ENCODE measurements around the gene ZDHHC14. TPM values are rescaled to one million over a fixed set of nuclear protein-coding genes. Genes with fewer than 3 reads are reported as not detected.

The ZDHHC14 gene
- total RNA-seq, 2 donors from 2014 or later = 3.6 to 5.2 TPM

DNA sequence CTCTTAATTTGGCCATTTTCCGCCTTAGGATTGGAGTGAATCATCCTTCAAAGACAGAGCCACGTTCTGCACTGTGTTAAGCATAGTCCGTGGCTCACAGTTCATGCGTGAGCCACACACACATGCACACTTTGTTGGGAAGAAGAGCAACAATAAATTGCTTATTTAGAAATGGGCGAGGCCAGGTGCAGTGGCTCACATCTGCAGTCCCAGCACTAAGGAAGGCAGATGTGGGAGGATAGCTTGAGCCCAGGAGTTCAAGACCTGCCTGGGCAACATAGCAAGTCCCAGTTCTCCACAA lies 131.3 kb downstream of the ZDHHC14 start:
- H3K9me3 ChIP-seq (ENCODE audit: control insufficient read depth, low read length, poor library complexity, severe bottlenecking) = no peaks in the 10 kb centered on the region
- ATAC-seq = no peak
- no peak overlapping the region for H3K27ac Mint-ChIP-seq
- no peak overlapping the region for H3K4me3 Mint-ChIP-seq
- peaks cover 12% of the 10 kb centered on the region for H3K4me1 Mint-ChIP-seq
- H3K27me3 Mint-ChIP-seq = no peaks in the 10 kb centered on the region
- H3K36me3 Mint-ChIP-seq (ENCODE audit: low read depth) = no peaks in the 10 kb centered on the region
- DNase-seq = no peak

DNA sequence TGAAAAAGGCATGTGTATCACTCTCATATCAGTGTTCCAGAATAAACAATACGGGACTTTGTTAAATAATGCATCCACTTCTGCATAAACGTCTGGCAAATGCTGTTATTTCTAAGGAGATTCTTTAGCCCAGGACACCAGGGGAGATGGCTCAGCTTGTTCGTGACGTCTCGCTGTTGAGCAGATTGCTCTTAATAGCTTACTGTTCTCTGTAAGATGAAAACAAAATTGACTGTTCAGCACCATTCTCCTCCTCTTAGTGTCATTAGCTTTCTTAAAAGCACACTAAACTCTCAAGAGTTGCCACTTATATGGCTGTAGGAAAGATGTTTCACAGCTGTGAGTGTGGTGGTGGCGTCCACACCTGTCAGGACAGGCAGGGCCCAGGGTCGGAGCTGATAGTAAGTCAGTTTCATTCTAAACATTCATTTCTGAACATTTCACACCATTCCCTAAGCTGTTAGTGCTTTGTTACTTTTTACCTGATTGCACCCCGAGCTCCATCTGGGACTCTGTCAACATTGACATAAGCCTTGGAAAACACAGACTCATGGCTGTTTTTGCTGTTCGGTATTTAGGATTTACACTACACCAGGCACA lies 132.1 kb downstream of the ZDHHC14 start:
- H3K9me3 ChIP-seq (ENCODE audit: control insufficient read depth, low read length, poor library complexity, severe bottlenecking) = no peaks in the 10 kb centered on the region
- no peaks in the 10 kb centered on the region for H3K27me3 Mint-ChIP-seq
- H3K36me3 Mint-ChIP-seq (ENCODE audit: low read depth) = no peaks in the 10 kb centered on the region
- peaks cover 12% of the 10 kb centered on the region for H3K4me1 Mint-ChIP-seq
- ATAC-seq = no peak
- no peak overlapping the region for H3K27ac Mint-ChIP-seq
- no peak overlapping the region for H3K4me3 Mint-ChIP-seq
- no peak for DNase-seq

DNA sequence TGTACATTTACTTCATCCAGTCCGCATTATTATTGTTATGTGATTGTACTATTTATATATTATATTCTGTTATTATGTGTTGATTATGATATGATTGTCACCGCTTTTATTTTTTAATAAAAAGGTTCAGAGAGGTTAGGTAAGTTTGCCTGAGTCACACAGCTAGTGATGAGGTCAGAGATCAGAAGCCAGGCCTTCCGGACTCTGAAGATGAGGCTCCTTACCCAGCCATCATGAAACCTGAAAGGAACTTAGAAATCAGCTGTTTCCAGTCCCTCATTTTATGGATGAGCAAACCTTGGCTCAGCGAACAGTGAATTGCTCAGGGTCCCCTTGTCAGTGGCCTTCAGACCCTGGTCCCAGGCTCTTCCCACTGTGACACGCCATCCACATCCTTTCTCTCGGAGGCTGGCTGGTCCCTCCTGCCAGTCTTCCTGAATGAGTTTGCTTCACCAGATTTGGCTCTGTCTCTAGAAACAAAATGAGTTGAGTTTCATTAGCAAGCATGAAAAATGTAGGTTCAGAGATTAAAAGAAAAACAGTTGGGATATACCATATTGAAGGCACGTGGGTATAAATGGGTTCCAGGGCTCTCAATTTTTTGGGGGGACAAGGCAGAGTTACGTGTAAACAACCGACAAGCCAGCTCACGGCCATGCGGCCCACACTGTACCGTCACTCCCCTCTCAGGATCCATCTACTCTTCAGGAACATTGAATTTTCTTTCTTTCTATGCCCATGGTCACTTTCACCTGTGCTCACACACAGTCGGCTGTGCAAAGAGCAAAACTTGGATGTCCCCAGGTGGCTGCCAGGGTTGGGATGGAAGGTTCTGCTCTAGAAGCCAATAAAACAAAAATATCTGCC lies 132.9 kb downstream of the ZDHHC14 start:
- Mint-ChIP-seq H3K4me1 (peaks cover 12% of the 10 kb centered on the region), H3K27ac (no peak overlapping the region), H3K36me3 (ENCODE audit: low read depth) (no peaks in the 10 kb centered on the region), H3K4me3 (no peak overlapping the region), H3K27me3 (no peaks in the 10 kb centered on the region)
- DNase-seq (no peak), ATAC-seq (no peak)
- H3K9me3 ChIP-seq (ENCODE audit: control insufficient read depth, low read length, poor library complexity, severe bottlenecking) = no peaks in the 10 kb centered on the region

- Mint-ChIP-seq H3K27ac (no peak overlapping the region), H3K4me1 (peaks cover 12% of the 10 kb centered on the region), H3K4me3 (no peak overlapping the region), H3K27me3 (no peaks in the 10 kb centered on the region), H3K36me3 (ENCODE audit: low read depth) (no peaks in the 10 kb centered on the region)
- DNase-seq (no peak), ATAC-seq (no peak)
- H3K9me3 ChIP-seq (ENCODE audit: control insufficient read depth, low read length, poor library complexity, severe bottlenecking) = no peaks in the 10 kb centered on the region
These were observed 133.9 kb downstream of the ZDHHC14 start for GRCh38 chr6:157514659-157515496.

DNA sequence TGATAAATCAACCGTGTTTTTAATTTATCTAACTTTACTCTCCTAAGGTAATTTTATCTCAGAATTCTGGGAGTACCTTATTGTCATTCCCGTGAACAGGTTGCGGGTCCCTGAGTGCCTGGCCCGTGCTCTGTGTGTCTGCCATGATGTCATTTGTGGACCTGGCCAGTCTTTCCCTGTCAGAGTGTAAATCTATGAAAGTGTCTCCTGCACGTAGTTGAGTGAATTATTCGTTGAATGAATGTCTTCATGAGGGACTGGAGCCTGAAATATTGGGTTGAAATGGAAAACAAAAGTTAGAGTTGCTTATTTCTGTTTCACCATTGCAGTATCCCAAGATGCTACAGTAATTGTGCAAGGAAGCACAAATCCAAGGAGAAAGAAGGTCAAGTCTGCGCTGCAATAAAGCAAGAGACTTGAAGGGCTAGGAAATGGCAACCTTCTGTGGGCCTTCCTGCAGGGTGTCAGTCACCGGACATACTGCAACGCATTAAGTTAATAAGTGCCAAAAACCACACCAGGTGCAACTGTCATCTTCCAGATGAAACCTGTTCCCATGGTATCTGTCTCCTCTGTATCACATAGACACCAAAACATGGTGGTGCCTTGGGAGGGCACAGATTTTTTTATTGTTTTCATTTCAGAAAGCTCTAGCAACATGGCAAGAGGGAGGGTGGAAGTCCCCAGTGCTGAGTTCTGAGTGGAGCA lies 135.5 kb downstream of the ZDHHC14 start:
- DNase-seq = no peak
- H3K4me1 Mint-ChIP-seq = peaks cover 7% of the 10 kb centered on the region
- ATAC-seq = no peak
- H3K9me3 ChIP-seq (ENCODE audit: control insufficient read depth, low read length, poor library complexity, severe bottlenecking) = no peaks in the 10 kb centered on the region
- no peaks in the 10 kb centered on the region for H3K36me3 Mint-ChIP-seq (ENCODE audit: low read depth)
- H3K27me3 Mint-ChIP-seq = no peaks in the 10 kb centered on the region
- no peak overlapping the region for H3K27ac Mint-ChIP-seq
- H3K4me3 Mint-ChIP-seq = no peak overlapping the region

- peaks cover 7% of the 10 kb centered on the region for H3K4me1 Mint-ChIP-seq
- H3K9me3 ChIP-seq (ENCODE audit: control insufficient read depth, low read length, poor library complexity, severe bottlenecking) = no peaks in the 10 kb centered on the region
- ATAC-seq = no peak
- DNase-seq = no peak
- no peaks in the 10 kb centered on the region for H3K36me3 Mint-ChIP-seq (ENCODE audit: low read depth)
- no peak overlapping the region for H3K4me3 Mint-ChIP-seq
- no peaks in the 10 kb centered on the region for H3K27me3 Mint-ChIP-seq
- no peak overlapping the region for H3K27ac Mint-ChIP-seq
These were observed 136.8 kb downstream of the ZDHHC14 start for GRCh38 chr6:157517601-157518359.

GRCh38 chr6:157518397-157519250 lies 137.6 kb downstream of the ZDHHC14 start:
- Mint-ChIP-seq H3K4me1 (peaks cover 7% of the 10 kb centered on the region), H3K27me3 (no peaks in the 10 kb centered on the region), H3K4me3 (no peak overlapping the region), H3K36me3 (ENCODE audit: low read depth) (no peaks in the 10 kb centered on the region), H3K27ac (no peak overlapping the region)
- no peaks in the 10 kb centered on the region for H3K9me3 ChIP-seq (ENCODE audit: control insufficient read depth, low read length, poor library complexity, severe bottlenecking)
- no peak for ATAC-seq
- DNase-seq = no peak

GRCh38 chr6:157519255-157520116 lies 138.5 kb downstream of the ZDHHC14 start:
- peaks cover 7% of the 10 kb centered on the region for H3K4me1 Mint-ChIP-seq
- no peak for ATAC-seq
- H3K9me3 ChIP-seq (ENCODE audit: control insufficient read depth, low read length, poor library complexity, severe bottlenecking) = no peaks in the 10 kb centered on the region
- no peaks in the 10 kb centered on the region for H3K36me3 Mint-ChIP-seq (ENCODE audit: low read depth)
- H3K27me3 Mint-ChIP-seq = no peaks in the 10 kb centered on the region
- no peak overlapping the region for H3K4me3 Mint-ChIP-seq
- DNase-seq = no peak
- no peak overlapping the region for H3K27ac Mint-ChIP-seq

- Mint-ChIP-seq H3K4me1 (peaks cover 4% of the 10 kb centered on the region), H3K36me3 (ENCODE audit: low read depth) (no peaks in the 10 kb centered on the region), H3K27ac (no peak overlapping the region), H3K4me3 (no peak overlapping the region), H3K27me3 (no peaks in the 10 kb centered on the region)
- no peak for DNase-seq
- H3K9me3 ChIP-seq (ENCODE audit: control insufficient read depth, low read length, poor library complexity, severe bottlenecking) = peaks cover 3% of the 10 kb centered on the region
- ATAC-seq = no peak
These were observed 139.1 kb downstream of the ZDHHC14 start for GRCh38 chr6:157520117-157520406.

DNA sequence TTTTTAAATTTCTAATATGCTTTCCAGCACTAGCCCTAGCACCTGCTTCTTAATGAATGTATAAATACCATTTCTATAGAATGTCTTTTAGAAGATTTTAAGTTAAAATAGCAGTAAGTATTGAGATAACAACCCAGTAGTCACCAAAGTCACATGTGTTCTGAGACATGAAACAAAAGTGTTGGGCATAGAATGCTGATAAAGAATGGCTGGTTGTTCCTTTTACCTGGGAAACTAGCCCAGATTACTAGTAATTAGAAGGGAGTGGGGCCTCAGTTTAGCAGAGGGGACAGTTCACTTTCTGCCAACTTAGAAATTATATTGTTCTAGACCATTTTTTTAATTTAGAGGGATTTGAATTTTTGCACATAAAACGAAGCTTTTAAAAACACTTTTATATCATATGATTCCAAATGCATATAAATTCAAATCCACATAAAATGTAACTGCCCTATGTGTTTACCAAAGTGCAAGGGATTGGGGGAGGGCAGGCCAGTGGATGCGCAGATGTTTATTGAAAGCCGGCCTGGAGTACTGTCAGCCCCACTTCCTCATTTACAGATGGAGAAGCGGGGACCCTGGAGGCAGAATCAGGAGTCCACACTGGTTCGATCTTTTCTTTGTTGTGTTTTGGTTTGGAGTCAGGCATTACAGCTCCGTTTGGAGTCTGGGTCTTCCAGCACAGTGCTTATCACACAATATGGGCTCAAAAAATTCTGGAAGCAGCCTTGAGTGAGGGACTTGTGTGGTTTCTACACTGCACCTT lies 139.8 kb downstream of the ZDHHC14 start:
- H3K4me1 Mint-ChIP-seq = peaks cover 5% of the 10 kb centered on the region
- ATAC-seq = no peak
- no peak for DNase-seq
- peaks cover 3% of the 10 kb centered on the region for H3K9me3 ChIP-seq (ENCODE audit: control insufficient read depth, low read length, poor library complexity, severe bottlenecking)
- no peaks in the 10 kb centered on the region for H3K36me3 Mint-ChIP-seq (ENCODE audit: low read depth)
- no peak overlapping the region for H3K4me3 Mint-ChIP-seq
- no peak overlapping the region for H3K27ac Mint-ChIP-seq
- H3K27me3 Mint-ChIP-seq = no peaks in the 10 kb centered on the region

All from T-helper 17 cell (primary cell).